Gastroesophageal sphincter (tissue), 3 donors: ENCODE measurements around the gene TNNT3.

Experiments
- CTCF ChIP-seq, 4 experiments: fragments of 200-600 bp in 2 of 4; fragments of 450-650 bp in 2 of 4; sonication (generic) in 1 of 4; IDR thresholded peaks; one replicate each; pipeline ENCODE4 v1.5.1; 2017 to 2019; ENCODE audit warnings: antibody characterized with exemption in 4 of 4, mild to moderate bottlenecking in 2 of 4, moderate library complexity in 2 of 4
- EP300 ChIP-seq: sonication (generic); formaldehyde crosslinking; IDR thresholded peaks from one replicate; pipeline ENCODE4 v1.6.1; 2017; ENCODE audit warnings: antibody characterized with exemption, mild to moderate bottlenecking
- POLR2A ChIP-seq, 2 donors: fragments of 450-650 bp; IDR thresholded peaks; one replicate each; pipeline ENCODE4 v1.6.1; 2017; ENCODE audit warnings: antibody characterized with exemption in 2 of 2, mild to moderate bottlenecking in 2 of 2, moderate library complexity in 1 of 2
- POLR2AphosphoS5 ChIP-seq: sonication (generic); formaldehyde crosslinking; IDR thresholded peaks from one replicate; pipeline ENCODE4 v1.6.1; 2017; ENCODE audit warnings: antibody characterized with exemption

- TF ChIP-seq CTCF (IDR thresholded peaks at IDR 0.05) (no peak), POLR2AphosphoS5 (no peak), EP300 (no peak), POLR2A (IDR thresholded peaks at IDR 0.05) (no peak)
Measured at GRCh38 chr11:1884303-1884700, 35.2 kb upstream of the TNNT3 start.
